HEK293 (cell line): Measurements from ENCODE around the gene NSD1.

Experiments
- CTCF ChIP-seq: fragments of 450-650 bp; formaldehyde crosslinking; IDR thresholded peaks from 2 replicates; pipeline ENCODE4 v1.5.1; 2016; ENCODE audit warnings: missing biosample characterization, missing genetic modification characterization
- GFI1B ChIP-seq: fragments of 450-650 bp; formaldehyde crosslinking; IDR thresholded peaks from 2 replicates; pipeline ENCODE4 v1.5.1; 2016; ENCODE audit warnings: missing biosample characterization, missing genetic modification characterization
- GLIS2 ChIP-seq: fragments of 450-650 bp; formaldehyde crosslinking; IDR thresholded peaks from 2 replicates; pipeline ENCODE4 v1.5.1; 2016; ENCODE audit warnings: missing biosample characterization, missing genetic modification characterization
- MYNN ChIP-seq: fragments of 450-650 bp; formaldehyde crosslinking; IDR thresholded peaks from 2 replicates; pipeline ENCODE4 v1.5.1; 2016; ENCODE audit warnings: missing biosample characterization, missing genetic modification characterization, borderline replicate concordance
- ZNF426 ChIP-seq: fragments of 450-650 bp; formaldehyde crosslinking; IDR thresholded peaks from 2 replicates; pipeline ENCODE4 v1.5.1; 2017; ENCODE audit warnings: missing biosample characterization, missing genetic modification characterization, mild to moderate bottlenecking, inconsistent platforms, moderate library complexity
- ZNF514 ChIP-seq: fragments of 450-650 bp; formaldehyde crosslinking; IDR thresholded peaks from 2 replicates; pipeline ENCODE4 v1.5.1; 2016; ENCODE audit warnings: missing biosample characterization, missing genetic modification characterization
- TF ChIP-seq, protein P1 (sequence below): fragments of 450-650 bp; formaldehyde crosslinking; IDR thresholded peaks from 2 replicates; pipeline ENCODE4 v1.5.1; 2017; ENCODE audit warnings: missing biosample characterization, missing genetic modification characterization

DNA sequence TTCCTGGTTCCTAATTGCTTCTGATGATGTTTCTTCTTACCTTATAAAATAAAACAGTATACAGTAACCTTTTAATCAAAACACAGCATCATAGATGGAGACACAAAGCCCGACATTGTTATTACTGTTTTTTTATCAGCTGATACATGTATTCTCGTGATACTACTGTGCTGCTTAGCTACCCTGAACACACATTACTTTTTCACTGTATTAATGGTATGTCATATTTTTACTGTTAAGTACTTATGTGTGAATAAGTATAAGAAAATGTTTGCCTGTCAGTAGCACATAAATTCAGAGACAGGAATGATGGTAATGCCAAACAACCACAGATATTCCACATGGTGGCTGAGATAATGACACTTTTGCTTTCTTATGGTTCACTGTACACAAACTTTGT is 101.3 kb downstream of the NSD1 start:
- TF ChIP-seq ZNF514 (tag by site-specific recombination) (no peak), CTCF (tag by site-specific recombination) (no peak), ZNF426 (tag by site-specific recombination) (no peak), MYNN (tag by site-specific recombination) (no peak), GLIS2 (tag by site-specific recombination) (no peak), GFI1B (tag by site-specific recombination) (no peak)
- TF ChIP-seq, protein P1, sequence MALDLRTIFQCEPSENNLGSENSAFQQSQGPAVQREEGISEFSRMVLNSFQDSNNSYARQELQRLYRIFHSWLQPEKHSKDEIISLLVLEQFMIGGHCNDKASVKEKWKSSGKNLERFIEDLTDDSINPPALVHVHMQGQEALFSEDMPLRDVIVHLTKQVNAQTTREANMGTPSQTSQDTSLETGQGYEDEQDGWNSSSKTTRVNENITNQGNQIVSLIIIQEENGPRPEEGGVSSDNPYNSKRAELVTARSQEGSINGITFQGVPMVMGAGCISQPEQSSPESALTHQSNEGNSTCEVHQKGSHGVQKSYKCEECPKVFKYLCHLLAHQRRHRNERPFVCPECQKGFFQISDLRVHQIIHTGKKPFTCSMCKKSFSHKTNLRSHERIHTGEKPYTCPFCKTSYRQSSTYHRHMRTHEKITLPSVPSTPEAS (tag by site-specific recombination), result no peak
